HCT116 (cell line): ENCODE data around the gene LFNG. TPM values are rescaled to one million over a fixed set of nuclear protein-coding genes. Genes with fewer than 3 reads are reported as not detected.

Source experiments
- ATAC-seq: fragments of 200-7000 bp; cut with Tn5 transposase; 2 replicates; pipeline ENCODE4 v1.9.1; 2020; ENCODE audit warnings: mild to moderate bottlenecking, moderate library complexity
- BruUV-seq: library from RNA; stranded (reverse); fragments of 400-500 nt; replicated peaks from 2 replicates; lab custom pipeline; 2021; lab: Mats Ljungman, UMichigan
- CTCF ChIA-PET: fragments of 300-600 bp; sonication (Branson Sonifier 250); formaldehyde crosslinking; loops from one replicate; lab custom pipeline; 2021; ENCODE audit warnings: antibody characterized with exemption; lab: Charles Lee
- POLR2A ChIA-PET: fragments of 300-600, 350-600 bp; sonication (Branson Sonifier 250); formaldehyde crosslinking; loops from one replicate; lab custom pipeline; 2021; ENCODE audit warnings: antibody characterized with exemption; lab: Charles Lee
- RAD21 ChIA-PET, 2 experiments: fragments of 300-600 bp; sonication (Branson Sonifier 250); formaldehyde crosslinking; loops; one replicate each; lab custom pipeline; 2023; ENCODE audit warnings: low total read pairs in 2 of 2; ENCODE audit not compliant: uncharacterized antibody in 2 of 2, unreplicated experiment in 2 of 2, low non-redundant PET in 1 of 2; lab: Charles Lee
- DNase-seq: peaks from one replicate; pipeline ENCODE4 v3.0.0-alpha.2; 2010; ENCODE audit warnings: low read depth, low spot score
- H2AFZ ChIP-seq: fragments of 200-600 bp; shearing (Covaris generic), sonication (generic); 2 replicates; pipeline ENCODE4 v1.6.1; 2017; ENCODE audit warnings: low read depth, mixed run types, mixed read lengths, antibody characterized with exemption, low read length; ENCODE audit not compliant: poor library complexity, severe bottlenecking
- H3K27ac ChIP-seq: 2 replicates; pipeline ENCODE4 v1.5.1; 2012; ENCODE audit warnings: low read depth, low read length
- H3K27me3 ChIP-seq: fragments of 200-600 bp; sonication (generic); 2 replicates; pipeline ENCODE4 v1.6.1; 2016; ENCODE audit warnings: mixed run types, low read length, mixed read lengths; ENCODE audit not compliant: insufficient read depth
- H3K36me3 ChIP-seq, 2 experiments: fragments of 200-500 bp in 1 of 2; fragments of 200-600 bp in 1 of 2; sonication (Bioruptor generic) in 1 of 2; sonication (generic) in 1 of 2; 2 replicates each; pipeline versions ENCODE4 v1.5.1 to v1.6.1; 2014 to 2016; ENCODE audit warnings: low read length in 2 of 2, inconsistent platforms in 1 of 2, mixed read lengths in 1 of 2, mixed run types in 1 of 2; ENCODE audit not compliant: insufficient read depth in 2 of 2, control insufficient read depth in 1 of 2
- H3K4me1 ChIP-seq, 2 experiments: fragments of 200-600 bp in 1 of 2; sonication (generic) in 1 of 2; 2 replicates each; pipeline versions ENCODE4 v1.5.1 to v1.6.1; 2012 to 2017; ENCODE audit warnings: low read length in 2 of 2, inconsistent platforms in 1 of 2, mild to moderate bottlenecking in 1 of 2, mixed read lengths in 1 of 2, mixed run types in 1 of 2, moderate library complexity in 1 of 2; ENCODE audit not compliant: insufficient read depth in 2 of 2, control insufficient read depth in 1 of 2
- H3K4me2 ChIP-seq: fragments of 200-600 bp; sonication (generic); 2 replicates; pipeline ENCODE4 v1.6.1; 2017; ENCODE audit warnings: mixed run types, low read length, mixed read lengths
- H3K4me3 ChIP-seq, 2 experiments: fragments of 200-600 bp in 1 of 2; sonication (generic) in 1 of 2; replicated peaks in 1 of 2; 2 replicates each; pipeline ENCODE4 v1.5.1; 2011 to 2016; ENCODE audit warnings: low read length in 2 of 2, control low read depth in 1 of 2, low read depth in 1 of 2, mild to moderate bottlenecking in 1 of 2, mixed read lengths in 1 of 2, mixed run types in 1 of 2
- H3K79me2 ChIP-seq: fragments of 200-600 bp; sonication (generic); 2 replicates; pipeline ENCODE4 v1.6.1; 2017; ENCODE audit warnings: mild to moderate bottlenecking, mixed run types, low read length, moderate library complexity, mixed read lengths; ENCODE audit not compliant: insufficient read depth
- H3K9ac ChIP-seq: fragments of 200-600 bp; sonication (generic); 2 replicates; pipeline ENCODE4 v1.6.1; 2016; ENCODE audit warnings: low read length, mixed read lengths
- H3K9me2 ChIP-seq: fragments of 200-600 bp; sonication (generic), shearing (Covaris generic); 2 replicates; pipeline ENCODE4 v1.6.1; 2017; ENCODE audit warnings: mixed run types, mild to moderate bottlenecking, moderate library complexity; ENCODE audit not compliant: insufficient read depth
- H3K9me3 ChIP-seq, 2 experiments: fragments of 200-500 bp in 1 of 2; fragments of 200-600 bp in 1 of 2; sonication (Bioruptor generic) in 1 of 2; sonication (generic) in 1 of 2; 2 replicates each; pipeline ENCODE4 v1.6.1; 2014 to 2017; ENCODE audit warnings: low read length in 2 of 2, mixed read lengths in 2 of 2, inconsistent platforms in 1 of 2, low read depth in 1 of 2, mild to moderate bottlenecking in 1 of 2, mixed run types in 1 of 2, moderate library complexity in 1 of 2; ENCODE audit not compliant: control insufficient read depth in 1 of 2, insufficient read depth in 1 of 2
- H4K20me1 ChIP-seq: fragments of 200-600 bp; sonication (generic), shearing (Covaris generic); 2 replicates; pipeline ENCODE4 v1.6.1; 2017; ENCODE audit warnings: mixed run types, mild to moderate bottlenecking, moderate library complexity; ENCODE audit not compliant: insufficient read depth
- ATF3 ChIP-seq: IDR thresholded peaks from 2 replicates; pipeline ENCODE4 v1.6.1; 2012
- CBX3 ChIP-seq: IDR thresholded peaks from 2 replicates; pipeline ENCODE4 v1.6.1; 2012; ENCODE audit warnings: low read depth
- CEBPB ChIP-seq: IDR thresholded peaks from 2 replicates; pipeline ENCODE4 v1.6.1; 2012; ENCODE audit warnings: low read depth
- CTCF ChIP-seq, 3 experiments: fragments of 200-600 bp in 1 of 3; sonication (generic) in 1 of 3; IDR thresholded peaks in 2 of 3; conservative IDR thresholded peaks in 1 of 3; 2 replicates each; pipeline ENCODE4 v1.5.1; 2012 to 2017; ENCODE audit warnings: low read depth in 2 of 3, low read length in 2 of 3, antibody characterized with exemption in 1 of 3, borderline replicate concordance in 1 of 3, control low read depth in 1 of 3, mild to moderate bottlenecking in 1 of 3, mixed read lengths in 1 of 3, mixed run types in 1 of 3, moderate library complexity in 1 of 3; ENCODE audit not compliant: insufficient read depth in 1 of 3
- EGR1 ChIP-seq: IDR thresholded peaks from 2 replicates; pipeline ENCODE4 v1.6.1; 2012; ENCODE audit warnings: low read depth
- ELF1 ChIP-seq: IDR thresholded peaks from 2 replicates; pipeline ENCODE4 v1.6.1; 2012; ENCODE audit warnings: low read depth, borderline replicate concordance
- EZH2 ChIP-seq: fragments of 200-600 bp; sonication (generic); IDR thresholded peaks from 2 replicates; pipeline ENCODE4 v1.6.1; 2017; ENCODE audit warnings: antibody characterized with exemption, mixed run types
- FOSL1 ChIP-seq: IDR thresholded peaks from 2 replicates; pipeline ENCODE4 v1.6.1; 2012; ENCODE audit warnings: low read depth
- JUND ChIP-seq: IDR thresholded peaks from 2 replicates; pipeline ENCODE4 v1.6.1; 2012
- MAX ChIP-seq: IDR thresholded peaks from 2 replicates; pipeline ENCODE4 v1.6.1; 2012
- POLR2AphosphoS5 ChIP-seq: IDR thresholded peaks from 2 replicates; pipeline ENCODE4 v1.6.1; 2011; ENCODE audit warnings: mild to moderate bottlenecking, low read depth, low read length, moderate library complexity
- RAD21 ChIP-seq: IDR thresholded peaks from 2 replicates; pipeline ENCODE4 v1.6.1; 2012; ENCODE audit warnings: low read depth, mild to moderate bottlenecking
- REST ChIP-seq: IDR thresholded peaks from 2 replicates; pipeline ENCODE4 v1.6.1; 2012; ENCODE audit warnings: low read depth
- SIN3A ChIP-seq: IDR thresholded peaks from 2 replicates; pipeline ENCODE4 v1.6.1; 2012; ENCODE audit warnings: low read depth
- SRF ChIP-seq: IDR thresholded peaks from 2 replicates; pipeline ENCODE4 v1.6.1; 2012; ENCODE audit warnings: low read depth
- TCF7L2 ChIP-seq: IDR thresholded peaks from 2 replicates; pipeline ENCODE4 v1.7.0; 2011; ENCODE audit warnings: borderline replicate concordance, inconsistent platforms; ENCODE audit not compliant: insufficient read depth, insufficient read length; ENCODE audit errors: extremely low read depth
- YY1 ChIP-seq: IDR thresholded peaks from 2 replicates; pipeline ENCODE4 v1.6.1; 2011; ENCODE audit warnings: low read length, low read depth, moderate library complexity, mild to moderate bottlenecking; ENCODE audit not compliant: insufficient replicate concordance; ENCODE audit errors: extremely low read depth
- ZBTB33 ChIP-seq: IDR thresholded peaks from 2 replicates; pipeline ENCODE4 v1.6.1; 2011; ENCODE audit warnings: mild to moderate bottlenecking, low read length, moderate library complexity; ENCODE audit not compliant: insufficient replicate concordance; ENCODE audit errors: extremely low read depth
- ZFX ChIP-seq: fragments of 450-650 bp; IDR thresholded peaks from 2 replicates; pipeline ENCODE4 v1.6.1; 2017
- intact Hi-C: fragments of 100-400 bp; cut with micrococcal nuclease; formaldehyde crosslinking; loops from 2 replicates; pipeline ENCODE4 v1.10.0; 2022
- total RNA-seq: library from RNA; stranded (reverse); gene quantifications from one replicate; pipeline ENCODE4 v1.2.1, GENCODE V29; 2021; ENCODE audit not compliant: unreplicated experiment

The LFNG gene
- total RNA-seq, 1 experiment from 2014 or later = 14.3 TPM

- H3K27ac ChIP-seq = no peak overlapping the region
- DNase-seq (no peak), ATAC-seq (no peak)
- H3K9ac ChIP-seq = no peak overlapping the region
- ChIA-PET RAD21 (no interaction called here), POLR2A (no interaction called here), CTCF (no interaction called here)
- H3K36me3 ChIP-seq = no peaks in the 10 kb centered on the region
- H4K20me1 ChIP-seq = no peaks in the 10 kb centered on the region
- H3K27me3 ChIP-seq = no peaks in the 10 kb centered on the region
- no peak for TF ChIP-seq JUND
- no peak for TF ChIP-seq TCF7L2
- TF ChIP-seq SIN3A = no peak
- TF ChIP-seq YY1 = no peak
- TF ChIP-seq ZFX = no peak
- TF ChIP-seq ZBTB33 = no peak
- no peak for TF ChIP-seq MAX
- no peak for TF ChIP-seq CBX3
- no peak for TF ChIP-seq SRF
- no peak for TF ChIP-seq ELF1
- TF ChIP-seq EZH2 = no peak
- TF ChIP-seq CTCF (IDR thresholded peaks at IDR 0.05 in 2 of 3, conservative IDR thresholded peaks at IDR 0.05 in 1 of 3; ENCODE audit: borderline replicate concordance in 1 of 3, insufficient read depth in 1 of 3, low read depth in 2 of 3, low read length in 2 of 3) = no peak
- TF ChIP-seq EGR1 = no peak
- TF ChIP-seq RAD21 = no peak
- TF ChIP-seq POLR2AphosphoS5 = no peak
- no peak for TF ChIP-seq FOSL1
- TF ChIP-seq REST = no peak
- no peak for TF ChIP-seq CEBPB
- no peak for TF ChIP-seq ATF3
- H3K4me1 ChIP-seq = peaks cover 11 to 26% of the 10 kb centered on the region in 2 experiments; a peak in 2 of 4 replicates
- H3K4me3 ChIP-seq = no peak overlapping the region
- no TSS peak for BruUV-seq
- no peak overlapping the region for H3K4me2 ChIP-seq
- intact Hi-C loops = no loop called here
- H3K79me2 ChIP-seq = no peaks in the 10 kb centered on the region
- H3K9me3 ChIP-seq = no peaks in the 10 kb centered on the region
- H3K9me2 ChIP-seq = no peaks in the 10 kb centered on the region
- no peak overlapping the region for H2AFZ ChIP-seq
These were observed 45.9 kb upstream of the LFNG start for GRCh38 chr7:2473496-2474180.
